Sigmoid colon (tissue), 7 donors: ENCODE results near the gene RBP4. TPM values are rescaled to one million over a fixed set of nuclear protein-coding genes. Genes with fewer than 3 reads are reported as not detected.

Source experiments
- DNase-seq: peaks from one replicate; pipeline ENCODE4 v3.0.0-alpha.2; 2019
- H3K27ac ChIP-seq, 4 donors: fragments of 200-600 bp; sonication (generic); one replicate each; pipeline ENCODE4 v1.5.1; 2016 to 2019; ENCODE audit warnings: mild to moderate bottlenecking in 1 of 4
- H3K27me3 ChIP-seq, 3 donors: fragments of 200-600 bp; sonication (generic); one replicate each; pipeline ENCODE4 v1.5.1; 2019; ENCODE audit warnings: mild to moderate bottlenecking in 1 of 3
- H3K36me3 ChIP-seq, 4 donors: fragments of 200-600 bp; sonication (generic); one replicate each; pipeline ENCODE4 v1.5.1; 2016 to 2019
- H3K4me1 ChIP-seq, 4 donors: fragments of 200-600 bp; sonication (generic); one replicate each; pipeline ENCODE4 v1.5.1; 2017 to 2019
- H3K4me3 ChIP-seq, 4 donors: fragments of 200-600 bp; sonication (generic); one replicate each; pipeline ENCODE4 v1.5.1; 2017 to 2019; ENCODE audit warnings: mild to moderate bottlenecking in 2 of 4, moderate library complexity in 1 of 4
- H3K9me3 ChIP-seq, 4 donors: fragments of 200-600 bp in 3 of 4; sonication (generic) in 3 of 4; one replicate each; pipeline versions ENCODE4 v1.5.1 to v1.6.1; 2013 to 2019
- EP300 ChIP-seq, 4 donors: sonication (generic); formaldehyde crosslinking; IDR thresholded peaks; one replicate each; pipeline ENCODE4 v1.6.1; 2017; ENCODE audit warnings: antibody characterized with exemption in 4 of 4
- POLR2A ChIP-seq, 2 donors: fragments of 450-650 bp; IDR thresholded peaks; one replicate each; pipeline ENCODE4 v1.6.1; 2016; ENCODE audit warnings: antibody characterized with exemption in 2 of 2, mild to moderate bottlenecking in 2 of 2, moderate library complexity in 2 of 2
- POLR2AphosphoS5 ChIP-seq, 4 donors: sonication (generic); formaldehyde crosslinking; IDR thresholded peaks; one replicate each; pipeline ENCODE4 v1.6.1; 2017; ENCODE audit warnings: antibody characterized with exemption in 4 of 4
- WGBS, 2 donors: extraction: QIAGEN DNeasy Blood & Tissue Kit; methylation state at CpG; one replicate each; pipeline ENCODE4 v1.1.7; 2013; 5-methylcytosine and 5-hydroxymethylcytosine counted together
- intact Hi-C: fragments of 100-400 bp; cut with DNase I; formaldehyde crosslinking; loops from one replicate; pipeline ENCODE4 v1.15.1; 2023
- polyA plus RNA-seq, 3 donors: library from polyadenylated mRNA; stranded (reverse); fragments of 200-250 nt; gene quantifications; one replicate each; pipeline ENCODE4 v1.2.3, GENCODE V29; 2013
- total RNA-seq, 4 donors: library from RNA; depleted of rRNA; stranded (reverse); fragments of >200 nt; gene quantifications; one replicate each; pipeline ENCODE4 v1.1.0, GENCODE V29; 2016
- TF ChIP-seq, protein P1 (sequence below), 4 experiments: fragments of 450-650 bp in 3 of 4; fragments of 200-600 bp in 1 of 4; IDR thresholded peaks; one replicate each; pipeline ENCODE4 v1.5.1; 2016 to 2019; ENCODE audit warnings: antibody characterized with exemption in 4 of 4, mild to moderate bottlenecking in 3 of 4, moderate library complexity in 2 of 4
- donor health status: healthy with polysubstance abuse.
- donor health status: Bipolar disorder and iron deficiency.
- donor health status: healthy.

Gene RBP4
- total and polyA plus RNA-seq, 7 donors, result 3.0 to 21.5 (median 4.2) TPM; not detected in 2

DNA sequence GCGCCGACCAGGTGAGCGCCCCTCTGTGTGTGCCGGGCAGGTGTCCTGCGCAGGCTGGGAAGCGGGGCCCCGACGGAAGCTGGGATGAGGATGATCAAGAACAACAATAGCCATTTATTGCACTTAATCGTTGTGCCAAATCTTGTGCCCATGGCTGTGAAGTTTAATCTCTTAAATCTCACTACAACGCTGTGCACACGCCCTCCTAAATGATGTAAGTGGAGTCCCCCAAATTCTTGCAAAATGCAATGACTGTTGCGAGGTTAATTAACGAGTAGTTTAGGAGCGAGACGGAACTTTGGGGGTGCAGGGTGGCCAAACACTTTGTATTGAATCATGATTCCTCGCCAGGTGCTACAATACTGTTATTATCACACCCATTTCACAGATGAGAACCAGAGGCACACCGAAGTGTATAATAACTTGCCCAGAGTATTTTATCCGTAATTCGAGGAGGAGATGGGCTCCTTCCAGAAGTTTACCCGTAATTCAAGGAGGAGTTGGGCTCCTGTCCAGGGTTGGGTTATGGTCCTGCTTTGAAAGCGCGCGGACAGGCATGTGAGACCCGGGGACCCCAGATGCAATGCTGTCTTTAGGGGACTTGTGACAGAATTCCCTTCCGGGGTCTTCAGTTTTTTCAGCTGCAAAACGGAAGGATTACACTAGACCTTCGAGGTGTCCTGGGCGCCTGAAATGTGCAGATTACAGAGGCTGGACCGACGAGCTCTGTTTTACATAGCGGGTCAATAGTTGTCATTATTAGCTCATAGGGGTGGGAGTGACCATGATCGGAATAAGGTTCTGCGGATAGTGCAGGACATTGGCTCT is 33.5 kb downstream of the RBP4 start:
- H3K36me3 ChIP-seq, result no peaks in the 10 kb centered on the region
- intact Hi-C loops, result no loop called here
- H3K4me1 ChIP-seq, result peaks cover 0 to 11% (median 9%) of the 10 kb centered on the region in 4 donors
- no peaks in the 10 kb centered on the region for H3K9me3 ChIP-seq
- WGBS, 2 donors, result 18 to 20% methylated on average over 33 of the region's 33 CpGs
- TF ChIP-seq POLR2AphosphoS5 (IDR thresholded peaks at IDR 0.05) (no peak), EP300 (IDR thresholded peaks at IDR 0.05) (no peak), POLR2A (IDR thresholded peaks at IDR 0.05) (no peak)
- TF ChIP-seq, protein P1, sequence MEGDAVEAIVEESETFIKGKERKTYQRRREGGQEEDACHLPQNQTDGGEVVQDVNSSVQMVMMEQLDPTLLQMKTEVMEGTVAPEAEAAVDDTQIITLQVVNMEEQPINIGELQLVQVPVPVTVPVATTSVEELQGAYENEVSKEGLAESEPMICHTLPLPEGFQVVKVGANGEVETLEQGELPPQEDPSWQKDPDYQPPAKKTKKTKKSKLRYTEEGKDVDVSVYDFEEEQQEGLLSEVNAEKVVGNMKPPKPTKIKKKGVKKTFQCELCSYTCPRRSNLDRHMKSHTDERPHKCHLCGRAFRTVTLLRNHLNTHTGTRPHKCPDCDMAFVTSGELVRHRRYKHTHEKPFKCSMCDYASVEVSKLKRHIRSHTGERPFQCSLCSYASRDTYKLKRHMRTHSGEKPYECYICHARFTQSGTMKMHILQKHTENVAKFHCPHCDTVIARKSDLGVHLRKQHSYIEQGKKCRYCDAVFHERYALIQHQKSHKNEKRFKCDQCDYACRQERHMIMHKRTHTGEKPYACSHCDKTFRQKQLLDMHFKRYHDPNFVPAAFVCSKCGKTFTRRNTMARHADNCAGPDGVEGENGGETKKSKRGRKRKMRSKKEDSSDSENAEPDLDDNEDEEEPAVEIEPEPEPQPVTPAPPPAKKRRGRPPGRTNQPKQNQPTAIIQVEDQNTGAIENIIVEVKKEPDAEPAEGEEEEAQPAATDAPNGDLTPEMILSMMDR (IDR thresholded peaks at IDR 0.05), result no peak
- peak overlapping the region in 3 of 4 donors; percentile 14 to 29 (median 23) for H3K4me3 ChIP-seq
- H3K27me3 ChIP-seq, result peaks cover 14 to 50% (median 16%) of the 10 kb centered on the region in 3 donors
- DNase-seq, result peak; percentile 45
- H3K27ac ChIP-seq, result no peak overlapping the region

DNA sequence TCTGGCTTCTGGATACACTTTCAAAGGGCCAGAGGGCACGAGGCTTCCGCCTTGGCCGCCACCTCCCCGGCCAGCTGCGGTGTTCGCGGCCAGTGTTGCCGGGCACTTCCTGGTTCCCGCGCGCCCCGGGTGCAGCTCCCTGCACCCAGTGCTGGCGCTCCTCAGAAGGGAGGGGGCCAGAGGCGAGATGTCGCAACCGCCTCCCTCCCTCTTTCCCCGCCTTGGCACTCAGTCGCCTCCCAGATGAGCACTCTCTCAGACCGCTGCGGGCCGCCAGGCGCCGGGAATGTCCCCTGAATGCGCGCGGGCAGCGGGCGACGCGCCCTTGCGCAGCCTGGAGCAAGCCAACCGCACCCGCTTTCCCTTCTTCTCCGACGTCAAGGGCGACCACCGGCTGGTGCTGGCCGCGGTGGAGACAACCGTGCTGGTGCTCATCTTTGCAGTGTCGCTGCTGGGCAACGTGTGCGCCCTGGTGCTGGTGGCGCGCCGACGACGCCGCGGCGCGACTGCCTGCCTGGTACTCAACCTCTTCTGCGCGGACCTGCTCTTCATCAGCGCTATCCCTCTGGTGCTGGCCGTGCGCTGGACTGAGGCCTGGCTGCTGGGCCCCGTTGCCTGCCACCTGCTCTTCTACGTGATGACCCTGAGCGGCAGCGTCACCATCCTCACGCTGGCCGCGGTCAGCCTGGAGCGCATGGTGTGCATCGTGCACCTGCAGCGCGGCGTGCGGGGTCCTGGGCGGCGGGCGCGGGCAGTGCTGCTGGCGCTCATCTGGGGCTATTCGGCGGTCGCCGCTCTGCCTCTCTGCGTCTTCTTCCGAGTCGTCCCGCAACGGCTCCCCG is 34.4 kb downstream of the RBP4 start, which contains the start of gene FFAR4:
FFAR4 (plus strand) TSS at position 231 of the 842 bp plus-strand sequence; CDS start at position 287, 56 bp downstream.
- Histone ChIP-seq H3K4me3 (peak within 1 kb of the TSS in 3 of 4 donors; percentile 14 to 29 (median 23)), H3K4me1 (peaks cover 0 to 11% (median 9%) of the 10 kb centered on the region in 4 donors)

DNA sequence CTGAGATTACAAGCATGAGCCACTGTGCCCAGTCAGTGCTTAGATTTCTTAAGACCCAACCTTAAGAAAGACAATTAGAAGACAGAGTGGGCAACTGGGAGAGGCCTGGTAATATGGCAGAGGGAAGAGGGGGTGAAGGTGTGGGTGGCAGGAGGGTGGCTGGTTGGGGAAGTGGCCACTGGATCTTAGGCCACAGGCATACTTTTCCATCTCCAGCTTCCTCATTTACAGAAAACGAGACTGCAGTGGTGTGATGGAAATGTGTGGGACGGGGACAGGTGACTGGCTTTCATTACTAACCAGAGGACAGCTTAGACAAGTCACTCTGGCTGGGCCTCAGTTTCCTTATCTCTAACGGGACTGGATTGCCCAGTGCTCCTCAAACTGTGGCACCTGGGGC is 35.6 kb downstream of the RBP4 start:
- DNase-seq, result peak; percentile 46
- WGBS, 2 donors, result 67 to 69% methylated on average over 3 of the region's 3 CpGs
- peaks cover 14 to 50% (median 16%) of the 10 kb centered on the region in 3 donors for H3K27me3 ChIP-seq

More for the DNA sequence above, 34.4 kb downstream of the RBP4 start, which contains the start of gene FFAR4:
- no peak within 1 kb of the TSS for H3K27ac ChIP-seq
- H3K27me3 ChIP-seq, result peaks cover 14 to 50% (median 16%) of the 10 kb centered on the region in 3 donors
- peak; percentile 60 for DNase-seq
- whole genome bisulfite sequencing, 2 donors, result 2 to 3% methylated on average over 85 of the region's 85 CpGs
- no peaks in the 10 kb centered on the region for H3K9me3 ChIP-seq
- no peak for TF ChIP-seq EP300 (IDR thresholded peaks at IDR 0.05)
- TF ChIP-seq, protein P1 (IDR thresholded peaks at IDR 0.05), result no peak
- no peak for TF ChIP-seq POLR2A (IDR thresholded peaks at IDR 0.05)
- no peak for TF ChIP-seq POLR2AphosphoS5 (IDR thresholded peaks at IDR 0.05)
- intact Hi-C loops, result no loop called here
- H3K36me3 ChIP-seq, result no peaks in the 10 kb centered on the region

DNA sequence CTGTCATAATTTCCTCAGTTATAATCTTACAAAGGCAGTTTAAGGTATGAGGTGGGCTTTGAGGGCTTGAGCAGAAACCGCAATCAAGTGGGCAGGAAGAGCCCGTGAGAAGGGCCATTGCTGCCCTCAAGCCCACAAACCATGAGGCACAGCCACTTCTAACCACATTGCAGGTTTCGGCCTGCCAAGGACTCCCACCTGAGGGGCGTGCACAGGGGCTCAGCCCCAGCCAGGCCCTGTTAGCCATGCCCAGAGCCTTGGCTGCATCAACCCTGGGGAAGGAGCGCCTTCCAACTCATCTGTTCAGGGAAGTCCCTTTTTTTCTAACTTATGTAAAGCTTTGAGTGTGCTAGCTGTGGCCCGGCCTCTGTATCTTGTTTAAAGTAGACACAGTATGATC is 40.5 kb downstream of the RBP4 start:
- Histone ChIP-seq H3K4me1 (no peaks in the 10 kb centered on the region), H3K4me3 (no peak overlapping the region), H3K36me3 (no peaks in the 10 kb centered on the region), H3K27me3 (peaks cover 0 to 8% (median 0%) of the 10 kb centered on the region in 3 donors), H3K27ac (no peak overlapping the region), H3K9me3 (peaks cover 0 to 3% (median 0%) of the 10 kb centered on the region in 4 donors)
- peak; percentile 36 for DNase-seq
- WGBS, 2 donors, result 84% methylated on average over 6 of the region's 6 CpGs
- intact Hi-C loops, result no loop called here
- TF ChIP-seq POLR2AphosphoS5 (IDR thresholded peaks at IDR 0.05) (no peak), EP300 (IDR thresholded peaks at IDR 0.05) (no peak), POLR2A (IDR thresholded peaks at IDR 0.05) (no peak)
- TF ChIP-seq, protein P1 (IDR thresholded peaks at IDR 0.05), result no peak

More for the DNA sequence above, 35.6 kb downstream of the RBP4 start:
- TF ChIP-seq POLR2A (IDR thresholded peaks at IDR 0.05) (no peak), EP300 (IDR thresholded peaks at IDR 0.05) (no peak), POLR2AphosphoS5 (IDR thresholded peaks at IDR 0.05) (no peak)
- TF ChIP-seq, protein P1 (IDR thresholded peaks at IDR 0.05), result no peak
- H3K36me3 ChIP-seq, result no peaks in the 10 kb centered on the region
- no peaks in the 10 kb centered on the region for H3K9me3 ChIP-seq
- H3K4me1 ChIP-seq, result peaks cover 0 to 11% (median 9%) of the 10 kb centered on the region in 4 donors
- H3K4me3 ChIP-seq, result no peak overlapping the region
- H3K27ac ChIP-seq, result no peak overlapping the region
- intact Hi-C loops, result no loop called here
